Raji (cell line): ENCODE data around the gene POLR1A.

Experiments used
- POLR2A ChIP-seq: IDR thresholded peaks from 2 replicates; pipeline ENCODE4 v1.6.1; 2011; ENCODE audit warnings: low read depth, low read length, control low read depth; ENCODE audit not compliant: insufficient read depth

Gene POLR1A

DNA sequence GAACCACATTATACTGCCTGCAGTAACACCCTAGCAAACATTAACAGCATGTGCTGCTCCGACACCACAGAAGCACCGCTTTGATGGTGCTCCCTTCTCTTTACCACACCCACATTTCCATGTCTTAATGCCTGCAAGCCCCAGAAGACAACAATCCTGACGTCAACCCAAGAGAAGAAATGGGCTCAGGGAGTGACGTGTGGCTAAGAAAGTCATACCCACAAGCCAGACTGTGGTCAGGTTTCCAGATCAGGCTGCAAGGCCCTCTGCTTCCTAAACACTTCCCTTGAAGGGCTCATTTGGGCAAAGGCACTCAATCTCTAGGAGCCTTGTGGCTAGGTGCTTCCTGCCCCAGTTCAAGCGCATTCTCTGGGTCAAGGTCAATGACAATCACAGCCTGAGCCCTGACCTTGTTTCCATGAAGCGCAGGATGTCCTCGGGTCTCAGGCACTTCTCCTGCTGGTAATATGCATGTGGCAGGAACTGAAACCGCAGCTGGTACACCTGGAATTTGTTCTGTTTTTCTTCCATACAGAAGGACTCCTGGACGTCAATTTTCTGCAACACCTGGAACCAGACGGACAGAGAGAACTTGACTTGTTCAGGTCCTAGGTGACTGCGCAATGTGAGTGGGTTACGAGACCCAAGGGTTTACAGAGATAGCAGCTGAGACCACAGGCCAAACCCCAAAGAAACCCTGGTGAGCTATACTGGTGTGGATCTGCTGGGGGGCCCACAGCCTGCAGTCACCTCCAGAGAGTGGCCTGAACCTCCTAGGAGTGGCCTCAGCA lies 67.2 kb downstream of the POLR1A start:
- TF ChIP-seq POLR2A, result no peak

GRCh38 chr2:86037795-86038192 lies 67.9 kb downstream of the POLR1A start:
- TF ChIP-seq POLR2A, result no peak

DNA sequence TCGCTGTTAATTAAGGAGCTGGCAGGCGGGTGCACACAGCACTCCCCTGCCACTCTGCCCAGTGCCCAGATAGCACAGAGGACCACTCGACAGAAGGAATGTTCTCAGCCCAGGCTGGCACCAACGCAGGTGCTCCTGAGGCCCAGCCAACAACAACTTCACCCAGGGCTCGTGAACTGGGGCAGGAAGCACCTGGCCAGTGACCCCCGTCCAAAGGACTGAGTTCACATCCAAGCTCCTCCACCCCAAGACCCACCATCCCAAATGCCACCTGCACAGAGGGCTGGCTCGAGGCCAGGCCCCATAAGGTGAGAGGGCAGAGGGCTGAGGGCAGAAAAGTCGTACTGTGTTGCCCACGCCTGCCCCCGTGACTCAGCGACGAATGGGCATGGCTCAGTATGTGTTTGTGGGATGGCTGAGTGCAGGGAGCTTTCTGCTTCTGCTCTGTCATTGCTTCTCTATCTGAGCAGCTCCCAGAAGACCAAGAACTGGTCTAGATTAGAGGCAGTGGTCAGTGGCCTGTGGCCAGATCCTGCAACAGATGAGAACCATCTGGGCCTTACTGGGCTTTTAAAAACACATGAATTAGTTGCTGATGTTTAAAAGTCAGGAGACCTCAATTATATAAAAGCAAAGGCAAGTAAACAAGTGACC lies 68.4 kb downstream of the POLR1A start:
- no peak for TF ChIP-seq POLR2A

DNA sequence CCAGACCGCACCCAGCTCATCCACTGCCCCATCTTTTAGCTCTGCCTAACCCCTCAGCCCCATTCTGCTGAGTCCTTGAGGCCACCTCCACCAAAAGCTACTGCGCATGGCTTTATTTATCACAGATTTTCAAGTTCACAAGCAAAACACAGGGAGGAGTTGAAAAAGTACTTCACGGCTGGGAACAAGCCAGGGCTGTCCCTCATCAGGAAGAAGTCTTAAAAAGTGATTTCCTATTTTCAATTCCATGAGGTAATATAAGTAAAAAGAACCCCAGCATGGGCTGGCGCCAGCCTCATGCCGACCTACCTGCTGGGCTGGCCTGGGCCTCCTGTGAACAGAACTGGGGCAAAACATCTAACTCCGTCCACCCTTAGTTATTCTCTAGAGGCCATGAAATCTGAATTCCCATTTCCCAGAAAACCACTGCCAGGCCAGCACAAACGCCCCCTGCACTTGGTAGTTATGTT lies 69.0 kb downstream of the POLR1A start:
- no peak for TF ChIP-seq POLR2A

GRCh38 chr2:86035883-86036668 lies 69.6 kb downstream of the POLR1A start:
- TF ChIP-seq POLR2A, result no peak

DNA sequence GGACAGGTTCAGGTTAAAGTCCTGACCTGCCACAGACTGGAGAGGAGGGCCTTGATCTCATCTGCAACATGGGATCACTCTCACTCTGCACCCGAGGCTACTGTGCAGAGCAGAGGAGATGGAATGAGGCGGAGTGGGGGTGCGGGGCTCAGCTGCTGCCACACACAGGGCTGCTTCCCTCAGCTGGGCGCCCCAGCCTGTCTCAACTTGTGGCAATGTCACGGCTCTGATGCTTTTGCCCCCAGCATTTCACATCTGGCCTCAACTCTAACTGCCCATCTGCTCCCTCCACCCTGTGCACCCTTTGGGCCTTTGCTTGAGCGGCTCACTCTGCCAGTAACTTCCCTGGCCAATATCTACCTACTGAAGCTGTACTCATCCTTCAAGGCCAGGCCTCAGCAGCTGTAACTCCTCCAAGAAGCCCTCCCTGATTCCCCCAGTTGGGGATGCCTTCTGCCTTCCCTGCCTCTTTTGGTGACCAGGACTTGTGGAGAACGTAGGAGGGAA lies 70.3 kb downstream of the POLR1A start:
- TF ChIP-seq POLR2A, result no peak

GRCh38 chr2:86033751-86034692 lies 71.7 kb downstream of the POLR1A start:
- TF ChIP-seq POLR2A, result no peak

DNA sequence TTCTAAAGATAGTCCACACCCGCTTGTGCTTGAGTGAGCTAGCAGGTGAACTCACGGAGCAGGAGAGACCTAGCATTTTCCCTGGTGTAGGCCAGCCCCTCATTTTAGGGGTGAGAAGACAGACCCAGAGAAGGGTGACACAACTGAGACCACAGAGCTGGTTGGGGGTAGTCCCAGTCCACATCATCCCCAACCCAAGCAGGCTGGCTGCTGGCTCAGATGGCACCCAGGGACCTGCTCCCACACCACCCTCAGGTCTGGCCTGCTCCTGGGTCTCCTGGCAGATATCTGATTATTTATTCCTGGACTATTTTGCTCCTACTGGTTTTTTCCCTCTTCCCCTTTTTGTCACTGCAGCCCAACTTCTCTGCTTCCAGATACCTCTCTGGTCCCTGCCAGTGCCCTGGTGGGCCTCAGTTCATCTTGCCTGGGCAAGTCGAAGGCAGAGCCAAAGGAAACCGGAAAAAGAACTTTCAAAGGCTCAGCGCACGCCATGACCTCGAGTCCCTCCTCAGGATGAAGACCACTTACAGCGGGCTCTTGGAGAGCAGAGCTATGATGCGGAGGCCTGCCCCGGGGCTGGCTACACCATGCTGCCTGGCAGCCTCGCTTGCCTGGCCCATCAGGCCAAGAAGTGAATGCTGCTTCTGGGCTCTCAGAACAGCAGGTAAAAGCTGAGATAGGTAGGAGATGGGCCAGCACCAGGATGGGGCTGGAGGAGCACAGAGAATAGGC lies 72.7 kb downstream of the POLR1A start:
- TF ChIP-seq POLR2A, result no peak

DNA sequence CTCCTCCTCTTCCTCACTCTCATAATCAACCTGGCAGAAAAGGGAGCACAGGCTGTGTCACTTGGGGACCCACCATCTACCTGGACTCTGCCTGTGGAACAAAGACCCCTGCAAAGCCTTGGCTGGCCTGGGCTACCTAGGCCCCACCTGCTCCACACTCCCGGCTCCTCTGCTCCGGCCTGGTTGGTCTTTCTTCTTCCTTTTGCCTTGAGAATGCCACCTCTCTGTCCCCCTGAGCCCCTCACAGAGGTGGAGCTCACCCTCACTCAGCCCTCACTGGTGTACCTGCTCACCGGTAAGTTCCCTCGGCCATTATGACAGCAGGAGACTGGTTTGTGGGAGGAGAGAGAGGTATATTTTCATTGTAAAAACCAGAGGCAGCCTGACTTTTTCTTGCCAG lies 74.1 kb downstream of the POLR1A start:
- no peak for TF ChIP-seq POLR2A

DNA sequence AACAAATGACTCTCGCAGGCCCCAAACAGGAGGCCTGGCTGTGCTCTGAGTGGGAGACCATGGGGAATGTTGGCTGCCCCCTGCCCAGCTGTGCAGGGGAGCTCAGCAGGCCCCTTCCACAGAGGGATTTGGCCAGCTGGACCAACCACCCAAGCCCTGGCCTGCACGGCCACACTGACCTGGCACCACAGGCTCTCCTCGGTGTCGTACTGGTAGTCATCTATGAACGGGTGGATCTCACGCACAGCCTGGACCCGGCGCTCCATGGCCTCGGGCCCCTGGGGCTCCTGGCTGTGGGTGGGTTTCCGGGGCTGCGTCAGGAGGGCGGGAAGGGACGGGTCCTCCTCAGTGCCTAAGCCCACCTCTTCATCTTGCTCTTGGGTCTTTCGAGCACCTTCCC lies 74.5 kb downstream of the POLR1A start:
- TF ChIP-seq POLR2A, result no peak

DNA sequence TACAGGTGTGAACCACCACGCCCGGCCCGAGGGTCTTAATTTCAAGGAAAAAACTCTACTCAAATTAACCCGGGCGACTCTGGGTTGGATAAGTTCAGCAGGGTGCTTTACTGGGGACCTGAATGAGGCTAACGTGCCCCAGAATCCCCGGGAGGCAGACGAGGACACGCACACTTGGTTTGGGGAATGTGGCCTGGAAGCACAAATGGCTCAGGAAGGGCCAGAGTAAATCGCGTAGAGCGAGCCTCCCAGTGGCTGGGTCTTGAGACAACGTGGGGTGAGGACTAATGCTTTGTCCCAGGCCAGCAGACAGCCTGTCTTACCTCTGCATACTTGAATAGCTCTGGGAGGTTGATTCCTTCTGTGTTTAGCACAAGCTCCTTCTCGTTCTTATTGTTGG lies 75.8 kb downstream of the POLR1A start:
- no peak for TF ChIP-seq POLR2A

DNA sequence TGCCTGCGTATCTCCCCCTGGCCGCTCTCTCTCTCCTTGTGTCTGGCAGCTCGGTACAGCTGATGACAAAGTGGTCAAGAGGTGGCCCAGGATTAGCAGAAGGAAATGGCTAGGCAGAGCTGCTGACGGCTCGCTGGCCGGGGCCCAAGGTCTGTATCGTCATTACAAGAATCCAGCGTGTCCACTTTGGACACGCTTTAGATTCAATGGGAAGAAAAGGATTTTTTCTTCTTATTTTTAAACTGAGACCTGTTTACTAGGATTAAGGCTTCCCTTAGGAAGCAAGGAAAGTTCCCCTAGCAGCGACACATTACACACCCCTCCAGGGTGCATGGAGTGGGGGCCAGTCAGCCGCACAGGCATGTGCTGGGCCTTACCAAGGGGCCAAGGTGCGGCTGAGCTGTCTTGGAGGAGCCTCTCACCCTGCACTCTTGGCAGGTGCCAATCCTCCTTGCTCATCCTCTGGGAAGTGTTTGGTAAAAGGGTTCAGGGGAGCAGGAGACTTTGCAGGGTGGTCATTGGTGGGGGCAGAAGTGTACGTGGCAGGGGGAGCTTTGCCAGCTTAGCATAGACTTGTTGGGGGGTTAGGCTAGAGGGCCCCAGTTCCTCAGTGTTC lies 76.8 kb downstream of the POLR1A start:
- no peak for TF ChIP-seq POLR2A
